ENCODE measurements around the gene MCRS1.

GRCh38 chr12:49612210-49612609 is 44.3 kb upstream of the MCRS1 start:
- TF ChIP-seq CTCF (IDR thresholded peaks at IDR 0.05) = no peak
- TF ChIP-seq POLR2A (IDR thresholded peaks at IDR 0.05) = no peak
